IgD-negative memory B cell (primary cell): ENCODE results near the gene GGT1. TPM values are rescaled to one million over a fixed set of nuclear protein-coding genes. Genes with fewer than 3 reads are reported as not detected.
"Not testable (repeated sequence)": the region's sequence is repeated elsewhere in the genome, so short reads cannot be mapped to it uniquely, and the experiment has no call there.

Experiments
- H3K27ac Mint-ChIP-seq, 3 donors: one replicate each; pipeline ENCODE4 v1.8.0; 2020 to 2022; ENCODE audit warnings: mild to moderate bottlenecking in 3 of 3, mixed read lengths in 3 of 3, moderate library complexity in 1 of 3
- H3K27me3 Mint-ChIP-seq: one replicate; pipeline ENCODE4 v1.8.0; 2021; ENCODE audit warnings: mixed read lengths
- H3K36me3 Mint-ChIP-seq: one replicate; pipeline ENCODE4 v1.8.0; 2020; ENCODE audit warnings: mild to moderate bottlenecking, mixed read lengths
- H3K4me1 Mint-ChIP-seq, 3 donors: one replicate each; pipeline ENCODE4 v1.8.0; 2020 to 2022; ENCODE audit warnings: mixed read lengths in 3 of 3, mild to moderate bottlenecking in 1 of 3
- H3K4me3 Mint-ChIP-seq, 4 donors: one replicate each; pipeline ENCODE4 v1.8.0; 2020 to 2022; ENCODE audit warnings: mild to moderate bottlenecking in 4 of 4, mixed read lengths in 4 of 4, moderate library complexity in 3 of 4
- H3K9me3 Mint-ChIP-seq, 3 donors: one replicate each; pipeline ENCODE4 v1.8.0; 2020 to 2021; ENCODE audit warnings: mixed read lengths in 3 of 3, mild to moderate bottlenecking in 1 of 3
- polyA plus RNA-seq: library from polyadenylated mRNA; unstranded; fragments of 300-500 nt; fragmentation: Illumina TruSeq; gene quantifications from one replicate; pipeline ENCODE4 v1.2.3, GENCODE V29; 2021

GGT1 gene
- 10.8 TPM for polyA plus RNA-seq

DNA sequence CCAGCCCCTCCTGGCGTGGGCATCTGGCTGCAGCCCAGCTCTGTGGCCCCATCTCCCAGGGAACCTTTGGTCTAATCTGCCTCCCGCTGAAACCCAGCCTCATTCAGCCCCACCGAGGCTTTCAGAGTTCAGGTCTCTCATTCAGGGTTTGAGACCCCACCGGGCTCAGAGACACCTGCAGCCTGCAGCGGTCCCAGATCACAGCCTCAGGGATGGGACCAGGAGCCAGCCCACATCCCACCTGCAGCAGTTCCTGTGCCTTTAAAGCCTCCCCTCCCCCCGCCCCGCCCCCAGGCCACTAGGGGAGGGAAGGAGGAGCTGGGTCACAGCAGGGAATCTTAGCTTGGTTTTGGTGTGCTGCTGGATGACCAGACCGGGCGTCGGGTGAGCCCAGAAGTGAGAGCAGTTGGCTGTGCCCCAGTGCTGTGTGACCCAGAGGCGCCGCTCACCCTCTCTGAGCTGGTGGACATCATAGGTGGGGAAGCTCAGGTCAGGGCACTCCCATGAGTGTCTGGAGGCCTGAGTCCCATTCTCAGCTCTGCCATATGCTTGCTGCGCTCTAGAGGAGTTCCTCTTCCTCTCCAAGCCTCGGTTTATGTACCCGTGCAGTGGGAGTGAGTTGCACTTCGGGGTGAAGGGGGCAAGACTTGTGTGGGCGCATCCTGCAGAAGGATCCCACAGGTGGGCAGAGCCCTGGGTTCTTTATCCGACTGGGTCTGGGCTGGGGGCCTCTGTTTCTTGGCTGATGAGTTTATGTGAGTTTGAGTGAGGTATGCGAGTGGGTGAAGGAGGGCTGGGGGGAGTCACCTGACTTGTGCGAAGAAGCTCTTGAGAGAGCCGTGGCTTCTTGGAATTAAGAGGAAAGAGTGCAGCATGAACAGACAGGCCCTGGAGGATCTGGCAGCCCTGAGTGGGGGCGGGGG is at the start of gene GGT1:
Gene GGT1 (plus strand): TSS at position 347 of the 923 bp plus-strand sequence. CDS start 7,889 bp downstream, outside the sequence.
- Mint-ChIP-seq H3K4me3 (peak within 1 kb of the TSS in 2 of 4 donors; percentile 57 to 83), H3K4me1 (peaks cover 5 to 11% (median 8%) of the 10 kb centered on the region in 3 donors)
- not testable (repeated sequence) for H3K27ac Mint-ChIP-seq, H3K9me3 Mint-ChIP-seq, H3K27me3 Mint-ChIP-seq, H3K36me3 Mint-ChIP-seq

DNA sequence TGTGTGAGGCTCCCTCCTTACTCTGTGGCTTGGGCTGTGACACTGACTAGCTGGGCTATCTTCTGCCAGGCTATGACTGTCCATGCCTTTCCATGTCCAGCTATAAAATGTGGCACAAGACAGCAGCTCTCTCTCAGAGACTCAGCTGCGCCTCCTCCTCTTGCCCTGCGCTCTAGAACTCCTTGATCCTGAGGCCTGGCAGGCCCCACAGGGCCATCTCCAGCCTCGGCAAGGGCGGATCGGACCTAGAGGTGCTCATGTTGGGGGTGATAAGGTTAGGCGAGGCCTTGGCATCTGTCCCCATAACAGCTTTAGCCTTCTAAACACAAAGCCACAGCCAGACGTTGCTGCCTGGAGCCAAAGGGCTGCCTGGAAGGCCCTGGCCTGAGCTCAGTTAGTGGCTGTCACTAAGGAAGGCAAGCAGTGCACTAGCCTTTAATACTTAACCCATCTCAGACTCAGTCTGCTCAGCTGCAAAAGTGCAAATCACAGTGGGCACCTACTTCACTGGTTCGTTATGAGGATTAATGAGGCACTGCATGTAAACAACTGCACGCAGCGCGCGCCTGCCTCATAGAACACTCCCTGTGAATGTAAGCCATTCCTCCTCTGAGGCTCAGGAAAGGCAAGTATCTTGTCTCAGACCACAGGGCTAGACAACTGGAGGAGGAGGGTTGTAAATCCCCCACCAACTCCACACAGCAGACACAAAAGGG is 49.2 kb upstream of the GGT1 start:
- Mint-ChIP-seq H3K27me3 (no peaks in the 10 kb centered on the region), H3K4me1 (peaks cover 39 to 60% (median 55%) of the 10 kb centered on the region in 3 donors), H3K27ac (peak overlapping the region; percentile 79 to 98 (median 95)), H3K9me3 (no peaks in the 10 kb centered on the region), H3K36me3 (no peaks in the 10 kb centered on the region), H3K4me3 (peak overlapping the region; percentile 97 to 100 (median 98))

DNA sequence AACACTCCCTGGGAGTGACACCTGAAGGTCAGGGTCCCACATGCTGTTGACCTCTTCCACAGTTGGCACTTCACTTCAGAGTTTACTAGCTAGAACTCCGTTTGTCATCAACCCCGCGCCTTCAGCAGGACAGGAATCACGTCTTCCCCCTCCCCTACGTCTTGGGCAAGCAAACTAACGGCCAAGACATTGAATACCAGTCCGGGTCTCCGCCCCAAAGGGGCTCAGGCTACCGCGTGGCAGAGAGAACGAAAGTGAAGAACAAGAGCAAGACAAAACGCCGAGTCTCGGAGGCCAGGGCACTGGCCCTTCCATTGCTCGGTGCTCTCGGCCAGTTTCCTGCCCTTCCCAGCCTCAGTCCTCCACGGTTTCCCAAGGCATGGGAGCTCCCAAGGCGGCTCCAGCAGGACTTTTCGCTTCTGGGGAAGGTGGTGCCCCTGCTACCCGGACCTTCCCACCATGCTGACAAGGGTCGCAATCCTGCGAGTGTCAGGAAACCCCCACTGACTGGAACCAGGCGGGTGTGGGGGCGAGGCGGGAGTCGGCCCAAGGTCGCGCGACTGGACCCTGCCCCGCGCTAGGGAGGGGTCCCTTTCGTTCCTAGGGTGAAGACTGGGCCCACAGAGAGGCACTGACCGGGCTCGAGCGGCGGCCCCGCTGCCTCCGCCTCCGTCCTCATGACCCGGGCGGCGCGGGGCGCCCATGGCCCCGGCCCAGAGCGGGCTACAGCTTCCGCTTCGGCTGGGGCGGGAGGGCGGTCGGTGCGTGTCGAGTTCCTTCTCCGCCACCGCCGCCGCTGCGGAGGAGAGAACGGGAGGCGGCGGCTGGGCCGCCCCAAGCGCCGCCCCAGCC is 48.5 kb upstream of the GGT1 start, which contains the start of gene GUCD1:
Gene GUCD1 (minus strand): TSS at position 826 of the 852 bp plus-strand sequence. CDS start 147 bp downstream, at position 679.
- no peaks in the 10 kb centered on the region for H3K27me3 Mint-ChIP-seq
- peak within 1 kb of the TSS; percentile 97 to 100 (median 98) for H3K4me3 Mint-ChIP-seq
- peak within 1 kb of the TSS; percentile 95 to 98 (median 98) for H3K27ac Mint-ChIP-seq
- peaks cover 47 to 67% (median 58%) of the 10 kb centered on the region in 3 donors for H3K4me1 Mint-ChIP-seq
- no peaks in the 10 kb centered on the region for H3K36me3 Mint-ChIP-seq
- no peaks in the 10 kb centered on the region for H3K9me3 Mint-ChIP-seq

DNA sequence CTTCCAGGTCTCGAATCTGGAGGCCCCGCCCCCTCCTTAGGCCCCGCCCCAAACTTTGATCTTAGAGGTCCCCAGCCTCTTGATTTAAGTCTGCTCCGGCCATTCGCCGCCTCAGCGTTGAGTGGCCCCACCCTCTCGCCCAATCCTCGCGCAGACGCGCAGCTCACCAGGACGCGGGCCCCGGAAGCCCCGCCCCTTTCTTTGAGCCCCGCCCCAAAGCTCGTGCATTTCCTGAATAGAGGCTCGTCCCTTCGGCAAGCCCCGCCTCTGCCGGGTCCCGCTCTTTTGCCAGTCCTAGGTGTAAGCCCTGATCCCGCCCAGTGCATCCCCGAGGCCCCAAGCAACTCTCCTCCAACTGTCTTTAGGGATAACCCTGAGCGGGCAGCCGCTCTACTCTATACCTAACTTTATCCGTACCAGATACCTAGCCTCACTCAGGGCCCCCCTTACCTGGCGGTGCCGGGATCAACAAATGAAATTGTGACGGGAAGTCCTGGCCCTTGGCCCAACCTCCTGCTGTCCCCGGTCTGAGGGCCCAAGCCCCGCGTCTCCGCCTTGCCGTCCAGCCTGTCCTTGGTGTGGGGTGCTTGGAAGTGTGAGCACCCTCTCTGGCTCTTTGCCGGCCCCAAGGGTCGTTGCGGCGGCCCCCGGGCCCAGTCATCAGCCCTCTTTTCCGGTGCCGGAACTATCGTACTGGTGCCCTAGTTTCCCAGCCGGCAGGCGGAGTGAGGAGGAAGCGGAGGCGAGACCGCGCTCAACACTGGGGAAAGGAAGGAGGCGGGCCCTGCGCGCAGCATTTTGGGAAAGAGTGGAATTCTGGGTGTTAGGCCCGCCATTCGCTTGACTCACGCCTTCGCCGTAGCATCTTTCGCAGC is 47.6 kb upstream of the GGT1 start, which contains the start of gene SNRPD3:
Gene SNRPD3 (plus strand): TSS at position 835 of the 875 bp plus-strand sequence. CDS start 1,676 bp downstream, outside the sequence.
- no peaks in the 10 kb centered on the region for H3K36me3 Mint-ChIP-seq
- H3K27ac Mint-ChIP-seq, result peak within 1 kb of the TSS; percentile 95 to 98 (median 98)
- H3K4me1 Mint-ChIP-seq, result peaks cover 47 to 66% (median 57%) of the 10 kb centered on the region in 3 donors
- H3K27me3 Mint-ChIP-seq, result no peaks in the 10 kb centered on the region
- peak within 1 kb of the TSS; percentile 97 to 100 (median 98) for H3K4me3 Mint-ChIP-seq
- H3K9me3 Mint-ChIP-seq, result no peaks in the 10 kb centered on the region

DNA sequence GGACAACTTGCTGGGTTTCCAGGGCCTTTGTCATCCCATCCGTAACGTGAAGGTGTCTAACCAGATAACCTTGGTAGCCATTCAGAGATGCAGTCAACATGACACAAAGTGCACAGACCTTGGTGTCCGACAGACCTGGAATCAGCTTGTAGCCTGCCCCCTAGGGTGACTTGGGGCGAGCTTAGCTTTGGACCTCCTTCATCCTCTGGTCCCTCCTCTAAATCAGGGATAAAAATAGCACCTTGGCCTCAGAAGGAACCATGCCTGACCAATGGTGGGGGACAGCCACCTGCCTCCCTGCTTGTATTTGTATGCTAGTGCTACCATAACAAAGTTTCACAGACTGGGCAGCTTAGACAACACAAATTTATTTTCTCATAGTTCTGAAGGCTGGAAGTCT is 43.5 kb upstream of the GGT1 start:
- Mint-ChIP-seq H3K4me1 (peaks cover 31 to 47% (median 35%) of the 10 kb centered on the region in 3 donors), H3K27me3 (no peaks in the 10 kb centered on the region), H3K4me3 (peak overlapping the region in 3 of 4 donors; percentile 7 to 98 (median 58)), H3K27ac (no peak overlapping the region), H3K9me3 (no peaks in the 10 kb centered on the region), H3K36me3 (no peaks in the 10 kb centered on the region)

DNA sequence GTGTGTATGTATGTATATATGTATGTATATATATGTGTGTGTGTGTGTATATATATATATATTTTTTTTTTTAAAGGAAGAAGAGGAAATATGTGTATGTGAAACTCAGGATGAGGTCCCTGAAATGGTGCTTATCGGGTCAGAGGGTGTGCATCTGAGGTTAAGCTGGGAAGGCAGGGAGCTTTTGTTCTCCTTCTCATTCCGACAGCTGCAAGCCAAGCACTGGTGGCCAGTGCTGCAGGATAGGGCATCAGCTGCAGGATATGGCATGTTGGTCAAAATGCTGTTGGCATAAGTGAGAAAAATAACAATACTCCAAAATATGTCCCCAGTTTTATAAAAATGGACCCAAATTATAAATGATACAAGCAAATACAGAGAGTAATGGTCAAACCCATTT is 39.7 kb upstream of the GGT1 start:
- Mint-ChIP-seq H3K36me3 (no peaks in the 10 kb centered on the region), H3K27ac (no peak overlapping the region), H3K27me3 (no peaks in the 10 kb centered on the region), H3K4me3 (no peak overlapping the region), H3K9me3 (no peaks in the 10 kb centered on the region), H3K4me1 (peaks cover 17 to 38% (median 33%) of the 10 kb centered on the region in 3 donors)

DNA sequence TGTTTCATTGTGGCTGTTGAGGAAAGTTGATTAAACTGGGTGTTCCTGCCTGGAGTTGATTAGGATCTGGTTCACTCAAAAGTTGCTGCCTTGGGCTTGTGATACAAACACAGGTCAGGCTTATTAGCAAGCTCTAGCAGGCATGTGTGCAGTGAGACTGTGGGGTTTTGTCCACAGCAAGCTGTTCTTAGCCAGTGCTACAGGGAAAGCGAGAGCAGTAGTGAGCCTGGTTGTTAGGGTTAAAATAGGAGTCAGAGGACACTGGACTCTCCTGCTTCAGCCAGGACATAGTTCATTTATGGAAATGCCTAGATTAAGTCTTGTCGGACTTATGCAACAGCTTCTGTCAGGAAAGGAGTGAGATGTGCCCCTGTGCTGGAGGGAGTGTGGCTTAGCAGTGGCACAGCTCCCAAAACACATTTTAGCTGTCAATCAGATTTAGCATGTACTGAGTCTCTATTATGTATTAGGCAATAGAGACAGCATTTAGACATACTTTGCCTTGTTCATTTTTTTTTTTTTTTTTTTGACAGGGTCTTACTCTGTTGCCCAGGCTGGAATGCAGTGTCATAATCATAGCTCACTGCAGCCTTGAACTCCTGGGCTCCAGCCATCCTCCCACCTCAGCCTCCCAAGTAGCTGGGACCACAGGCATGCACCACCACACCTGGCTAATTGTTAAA is 38.5 kb upstream of the GGT1 start:
- Mint-ChIP-seq H3K9me3 (no peaks in the 10 kb centered on the region), H3K36me3 (peaks cover 4% of the 10 kb centered on the region), H3K27me3 (no peaks in the 10 kb centered on the region), H3K27ac (peak overlapping the region in 1 of 3 donors; percentile 71), H3K4me1 (peaks cover 4 to 25% (median 21%) of the 10 kb centered on the region in 3 donors), H3K4me3 (no peak overlapping the region)

DNA sequence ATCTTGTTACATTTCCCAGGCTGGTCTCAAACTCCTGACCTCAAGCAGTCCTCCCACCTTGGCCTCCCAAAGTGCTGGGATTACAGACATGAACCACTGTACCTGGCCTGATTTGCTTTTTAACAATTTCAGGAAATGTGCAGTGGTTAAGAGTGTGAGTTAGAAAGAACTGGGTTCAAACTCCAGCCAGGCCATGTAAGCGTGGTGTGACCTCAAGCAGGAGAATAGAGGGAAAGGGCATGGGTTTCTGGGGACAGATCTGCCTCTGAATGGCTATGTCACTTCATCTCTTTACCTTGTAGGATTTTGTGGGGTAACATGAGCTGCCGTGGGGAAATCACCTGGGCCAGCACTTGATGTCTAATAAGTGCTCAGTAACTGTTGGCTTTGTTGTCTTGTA is 37.9 kb upstream of the GGT1 start:
- peaks cover 0 to 22% (median 18%) of the 10 kb centered on the region in 3 donors for H3K4me1 Mint-ChIP-seq
- H3K4me3 Mint-ChIP-seq, result peak overlapping the region in 2 of 4 donors; percentile 45 to 57
- H3K9me3 Mint-ChIP-seq, result no peaks in the 10 kb centered on the region
- no peaks in the 10 kb centered on the region for H3K27me3 Mint-ChIP-seq
- H3K36me3 Mint-ChIP-seq, result peaks cover 4% of the 10 kb centered on the region
- no peak overlapping the region for H3K27ac Mint-ChIP-seq

DNA sequence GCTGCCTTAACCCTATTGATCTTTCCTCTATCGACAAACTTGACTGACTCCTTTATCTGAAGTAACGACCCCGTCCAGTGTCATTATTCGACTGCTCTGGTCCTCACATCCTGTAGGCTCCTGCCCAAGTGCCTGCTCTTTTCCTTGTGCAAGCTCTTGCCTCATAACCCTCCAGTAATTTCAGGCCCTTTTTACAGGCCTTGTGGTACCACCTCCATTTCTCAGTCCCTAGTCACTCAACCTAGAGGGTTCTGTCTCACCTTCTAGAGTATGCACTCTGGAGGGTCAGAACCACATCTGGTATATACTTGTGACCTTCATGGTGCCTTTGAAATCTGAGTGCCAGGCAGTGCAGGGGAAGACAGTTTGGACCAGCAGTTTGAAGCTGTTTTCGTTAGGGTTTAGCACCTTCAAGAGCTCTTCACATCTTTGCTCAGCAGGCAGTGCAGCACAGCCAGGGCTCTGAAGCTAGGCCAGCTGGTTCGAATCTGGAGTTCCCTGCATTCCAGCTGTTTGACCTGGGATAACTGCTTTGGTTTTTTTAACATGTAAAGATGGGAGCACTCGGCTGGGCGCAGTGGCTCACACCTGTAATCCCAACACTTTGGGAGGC is 36.0 kb upstream of the GGT1 start:
- peaks cover 4% of the 10 kb centered on the region for H3K36me3 Mint-ChIP-seq

DNA sequence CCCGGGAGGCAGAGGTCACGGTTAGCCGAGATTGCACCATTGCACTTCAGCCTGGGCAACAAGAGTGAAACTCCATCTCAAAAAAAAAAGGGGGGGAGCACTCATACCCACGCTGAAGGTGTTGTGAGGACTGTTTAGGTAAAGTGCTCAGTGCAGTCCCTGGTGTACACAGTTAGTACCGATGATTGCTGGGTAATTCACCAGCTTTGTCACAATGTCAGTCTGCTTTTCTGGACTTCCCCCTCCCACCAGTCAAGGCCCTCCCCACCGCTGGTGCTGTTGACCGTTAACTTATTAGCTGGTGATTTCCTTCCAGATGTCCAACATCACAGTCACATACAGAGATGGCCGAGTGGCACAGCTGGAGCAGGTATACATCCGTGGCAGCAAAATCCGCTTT is 35.3 kb upstream of the GGT1 start:
- no peak overlapping the region for H3K27ac Mint-ChIP-seq

More for the DNA sequence above, 36.0 kb upstream of the GGT1 start:
- Mint-ChIP-seq H3K27me3 (no peaks in the 10 kb centered on the region), H3K9me3 (no peaks in the 10 kb centered on the region), H3K27ac (peak overlapping the region in 1 of 3 donors; percentile 50), H3K4me3 (no peak overlapping the region), H3K4me1 (peaks cover 0 to 21% (median 18%) of the 10 kb centered on the region in 3 donors)

DNA sequence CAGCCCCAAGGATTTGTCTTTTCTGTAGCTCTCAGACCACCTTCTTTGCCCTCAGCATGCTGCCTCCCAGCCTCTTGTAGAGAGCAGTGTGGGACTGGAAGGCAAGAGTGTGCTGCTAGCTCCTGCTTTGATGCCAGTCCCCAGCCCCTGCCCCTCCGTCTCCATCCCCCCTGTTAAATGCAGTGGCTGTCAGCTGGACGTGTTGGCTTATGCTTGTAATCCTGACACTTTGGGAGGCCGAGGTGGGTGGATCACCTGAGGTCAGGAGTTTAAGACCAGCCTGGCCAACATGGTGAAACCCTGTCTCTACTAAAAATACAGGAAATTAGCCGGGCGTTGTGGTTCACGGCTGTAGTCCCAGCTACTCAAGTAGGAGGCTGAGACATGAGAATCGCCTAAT is 31.7 kb upstream of the GGT1 start:
- Mint-ChIP-seq H3K9me3 (no peaks in the 10 kb centered on the region), H3K36me3 (peaks cover 10% of the 10 kb centered on the region), H3K4me3 (peak overlapping the region in 1 of 4 donors; percentile 52), H3K27me3 (no peaks in the 10 kb centered on the region), H3K4me1 (peaks cover 0 to 8% (median 6%) of the 10 kb centered on the region in 3 donors), H3K27ac (no peak overlapping the region)

More for the DNA sequence above, 35.3 kb upstream of the GGT1 start:
- Mint-ChIP-seq H3K36me3 (peaks cover 5% of the 10 kb centered on the region), H3K4me1 (peaks cover 0 to 19% (median 17%) of the 10 kb centered on the region in 3 donors), H3K9me3 (no peaks in the 10 kb centered on the region), H3K4me3 (no peak overlapping the region), H3K27me3 (no peaks in the 10 kb centered on the region)

DNA sequence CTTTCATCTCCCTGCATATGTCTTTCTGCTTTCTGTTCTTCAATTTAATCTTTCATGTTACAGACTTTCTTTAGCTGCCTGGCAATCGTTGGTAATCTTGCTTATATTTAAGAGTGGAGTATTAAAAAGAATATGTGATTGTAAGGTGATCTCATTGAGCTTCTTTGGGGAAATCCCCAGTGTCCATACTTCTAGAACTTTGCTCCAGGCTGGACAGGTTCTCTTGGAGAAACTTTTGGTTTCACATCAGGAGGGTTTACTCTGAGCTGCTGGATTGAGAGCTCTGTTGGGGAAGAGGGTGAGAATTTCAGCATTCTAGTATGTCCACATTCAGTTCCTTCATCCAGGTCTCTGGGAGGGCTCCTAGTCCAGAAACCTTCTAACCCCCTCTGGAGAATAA is 26.2 kb upstream of the GGT1 start:
- H3K27me3 Mint-ChIP-seq, result no peaks in the 10 kb centered on the region
- no peak overlapping the region for H3K27ac Mint-ChIP-seq
- H3K4me1 Mint-ChIP-seq, result peaks cover 0 to 3% (median 0%) of the 10 kb centered on the region in 3 donors
- H3K4me3 Mint-ChIP-seq, result no peak overlapping the region
- H3K36me3 Mint-ChIP-seq, result peaks cover 6% of the 10 kb centered on the region
- H3K9me3 Mint-ChIP-seq, result no peaks in the 10 kb centered on the region
